GM23338 (cell line): ENCODE results near the gene CDC42BPB. TPM values are rescaled to one million over a fixed set of nuclear protein-coding genes. Genes with fewer than 3 reads are reported as not detected.

Experiments used
- ATAC-seq: fragments of 200-7000 bp; cut with Tn5 transposase; 3 replicates; pipeline ENCODE4 v1.9.1; 2020
- DNase-seq: peaks from one replicate; pipeline ENCODE4 v3.0.0-alpha.2; 2015; ENCODE audit warnings: low spot score
- H2AFZ ChIP-seq: fragments of 200-600 bp; sonication (generic); 2 replicates; pipeline ENCODE4 v1.8.0; 2016; ENCODE audit warnings: antibody characterized with exemption, mild to moderate bottlenecking, moderate library complexity
- H3F3A ChIP-seq: fragments of 200-600 bp; sonication (generic); replicated peaks from 2 replicates; pipeline ENCODE4 v1.8.0; 2017; ENCODE audit warnings: antibody characterized with exemption, mixed run types, low read depth
- H3K27ac ChIP-seq: fragments of 200-600 bp; sonication (generic); 2 replicates; pipeline ENCODE4 v1.6.1; 2016; ENCODE audit warnings: low read depth
- H3K27me3 ChIP-seq: fragments of 200-600 bp; sonication (generic); 2 replicates; pipeline ENCODE4 v1.8.0; 2016; ENCODE audit warnings: mild to moderate bottlenecking, mixed run types, moderate library complexity; ENCODE audit not compliant: insufficient read depth
- H3K36me3 ChIP-seq: fragments of 200-600 bp; sonication (generic); 2 replicates; pipeline ENCODE4 v1.8.0; 2016; ENCODE audit warnings: mild to moderate bottlenecking; ENCODE audit not compliant: insufficient read depth
- H3K4me1 ChIP-seq: fragments of 200-600 bp; sonication (generic); 2 replicates; pipeline ENCODE4 v1.8.0; 2016; ENCODE audit warnings: mild to moderate bottlenecking, moderate library complexity; ENCODE audit not compliant: insufficient read depth
- H3K4me2 ChIP-seq: fragments of 200-600 bp; sonication (generic); 2 replicates; pipeline ENCODE4 v1.7.1; 2017; ENCODE audit warnings: mixed run types
- H3K4me3 ChIP-seq: fragments of 200-600 bp; sonication (generic); 2 replicates; pipeline ENCODE4 v1.6.1; 2016; ENCODE audit warnings: mixed run types
- H3K79me2 ChIP-seq: fragments of 200-600 bp; sonication (generic); replicated peaks from 2 replicates; pipeline ENCODE4 v1.8.0; 2017; ENCODE audit warnings: mild to moderate bottlenecking; ENCODE audit not compliant: insufficient read depth
- H3K9me2 ChIP-seq: fragments of 200-600 bp; sonication (generic); 2 replicates; pipeline ENCODE4 v1.8.0; 2017; ENCODE audit not compliant: insufficient read depth
- H4K20me1 ChIP-seq: fragments of 200-600 bp; sonication (generic); replicated peaks from 2 replicates; pipeline ENCODE4 v1.8.0; 2017; ENCODE audit warnings: mild to moderate bottlenecking; ENCODE audit not compliant: insufficient read depth
- H3K27ac Mint-ChIP-seq: 2 replicates; pipeline ENCODE4 v1.8.0; 2020; ENCODE audit warnings: inconsistent platforms, mild to moderate bottlenecking, moderate library complexity, mixed read lengths
- H3K27me3 Mint-ChIP-seq: 3 replicates; pipeline ENCODE4 v1.8.0; 2022; ENCODE audit warnings: low read depth, mild to moderate bottlenecking, moderate library complexity, mixed read lengths, inconsistent platforms; ENCODE audit not compliant: insufficient read depth, poor library complexity
- H3K36me3 Mint-ChIP-seq: 3 replicates; pipeline ENCODE4 v1.8.0; 2021; ENCODE audit warnings: low read depth, mild to moderate bottlenecking, inconsistent platforms, moderate library complexity, mixed read lengths
- H3K4me1 Mint-ChIP-seq: 3 replicates; pipeline ENCODE4 v1.8.0; 2020; ENCODE audit warnings: mild to moderate bottlenecking, inconsistent platforms, mixed read lengths
- H3K4me3 Mint-ChIP-seq: 3 replicates; pipeline ENCODE4 v1.8.0; 2021; ENCODE audit warnings: moderate library complexity, mild to moderate bottlenecking, inconsistent platforms, mixed read lengths
- H3K9me3 Mint-ChIP-seq: 3 replicates; pipeline ENCODE4 v1.8.0; 2020; ENCODE audit warnings: moderate library complexity, mild to moderate bottlenecking, inconsistent platforms, mixed read lengths
- CREB1 ChIP-seq: fragments of 250-450 bp; sonication (Bioruptor Pico); IDR thresholded peaks from 2 replicates; pipeline ENCODE4 v1.5.0; 2020; ENCODE audit warnings: low read depth, mild to moderate bottlenecking, moderate library complexity
- EZH2 ChIP-seq: fragments of 200-600 bp; sonication (generic); IDR thresholded peaks from one replicate; pipeline ENCODE4 v1.8.0; 2017; ENCODE audit warnings: antibody characterized with exemption, mild to moderate bottlenecking, low read depth; ENCODE audit not compliant: unreplicated experiment
- EZH2phosphoT487 ChIP-seq: fragments of 200-600 bp; sonication (generic); IDR thresholded peaks from one replicate; pipeline ENCODE4 v1.8.1; 2018; ENCODE audit warnings: antibody characterized with exemption; ENCODE audit not compliant: unreplicated experiment
- NANOG ChIP-seq: IDR thresholded peaks from 2 replicates; pipeline ENCODE4 v1.6.1; 2016; ENCODE audit warnings: antibody characterized with exemption, borderline replicate concordance
- POLR2AphosphoS5 ChIP-seq: IDR thresholded peaks from 2 replicates; pipeline ENCODE4 v1.6.1; 2016; ENCODE audit warnings: antibody characterized with exemption, low read depth
- STAT1 ChIP-seq: IDR thresholded peaks from one replicate; pipeline ENCODE4 v1.6.1; 2016; ENCODE audit warnings: antibody characterized with exemption; ENCODE audit not compliant: unreplicated experiment
- ZNF114 ChIP-seq: fragments of 250-450 bp; sonication (Bioruptor Pico); IDR thresholded peaks from 2 replicates; pipeline ENCODE4 v1.5.0; 2020; ENCODE audit warnings: mild to moderate bottlenecking, moderate library complexity
- ZNF331 ChIP-seq: fragments of 250-450 bp; sonication (Bioruptor Pico); IDR thresholded peaks from 2 replicates; pipeline ENCODE4 v1.5.0; 2020; ENCODE audit warnings: low read depth, mild to moderate bottlenecking, moderate library complexity
- polyA plus RNA-seq: library from polyadenylated mRNA; unstranded; fragments of >200 nt; fragmentation: Nextera tagmentation; extraction: Ambion mirVana; gene quantifications from 2 replicates; pipeline ENCODE4 v1.2.1, GENCODE V29; 2016
- total RNA-seq: library from RNA; depleted of rRNA; stranded (reverse); fragments of >200 nt; shearing (Covaris generic); gene quantifications from 2 replicates; pipeline ENCODE4 v1.2.3, GENCODE V29; 2014
- TF ChIP-seq, protein P1 (sequence below): fragments of 250-450 bp; sonication (Bioruptor Pico); IDR thresholded peaks from 2 replicates; pipeline ENCODE4 v1.5.0; 2020; ENCODE audit warnings: mild to moderate bottlenecking, moderate library complexity
- TF ChIP-seq, protein P2 (sequence below): IDR thresholded peaks from 2 replicates; pipeline ENCODE4 v1.6.1; 2016; ENCODE audit warnings: antibody characterized with exemption
- TF ChIP-seq, protein P3 (sequence below): IDR thresholded peaks from one replicate; pipeline ENCODE4 v1.6.1; 2018; ENCODE audit warnings: antibody characterized with exemption; ENCODE audit not compliant: unreplicated experiment

The CDC42BPB gene
- total and polyA plus RNA-seq, 2 experiments from 2014 or later = 12.3 to 127 TPM

DNA sequence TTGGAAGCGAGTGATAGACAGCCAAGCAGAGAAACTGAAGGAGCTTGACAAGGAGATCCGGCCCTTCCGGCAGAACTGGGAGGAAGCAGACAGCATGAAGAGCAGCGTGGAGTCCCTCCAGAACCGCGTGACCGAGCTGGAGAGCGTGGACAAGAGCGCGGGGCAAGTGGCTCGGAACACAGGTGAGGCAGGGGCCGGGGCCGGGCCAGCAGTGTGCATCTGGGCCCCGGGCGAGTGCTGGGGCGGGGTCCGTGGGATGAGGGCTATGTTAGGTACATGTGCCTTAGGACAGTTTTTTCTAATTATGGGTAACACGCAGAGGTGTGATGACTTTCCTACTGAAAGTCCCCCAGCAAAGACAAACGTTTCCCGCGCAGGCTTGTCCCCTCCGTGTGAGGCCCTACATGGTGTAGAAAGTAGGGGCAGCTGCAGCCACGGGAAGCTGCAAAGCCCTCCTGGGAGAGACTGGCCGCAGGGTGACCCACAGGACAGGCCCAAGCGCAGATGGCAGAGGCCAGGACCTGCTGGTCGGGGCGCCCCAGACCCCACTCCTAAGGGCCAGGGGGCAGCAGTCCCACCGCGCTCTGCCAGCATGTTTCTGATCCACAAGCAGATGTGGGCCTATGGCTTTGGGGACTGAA, 154.0 kb downstream of the CDC42BPB start (continued):
- TF ChIP-seq, protein P1, sequence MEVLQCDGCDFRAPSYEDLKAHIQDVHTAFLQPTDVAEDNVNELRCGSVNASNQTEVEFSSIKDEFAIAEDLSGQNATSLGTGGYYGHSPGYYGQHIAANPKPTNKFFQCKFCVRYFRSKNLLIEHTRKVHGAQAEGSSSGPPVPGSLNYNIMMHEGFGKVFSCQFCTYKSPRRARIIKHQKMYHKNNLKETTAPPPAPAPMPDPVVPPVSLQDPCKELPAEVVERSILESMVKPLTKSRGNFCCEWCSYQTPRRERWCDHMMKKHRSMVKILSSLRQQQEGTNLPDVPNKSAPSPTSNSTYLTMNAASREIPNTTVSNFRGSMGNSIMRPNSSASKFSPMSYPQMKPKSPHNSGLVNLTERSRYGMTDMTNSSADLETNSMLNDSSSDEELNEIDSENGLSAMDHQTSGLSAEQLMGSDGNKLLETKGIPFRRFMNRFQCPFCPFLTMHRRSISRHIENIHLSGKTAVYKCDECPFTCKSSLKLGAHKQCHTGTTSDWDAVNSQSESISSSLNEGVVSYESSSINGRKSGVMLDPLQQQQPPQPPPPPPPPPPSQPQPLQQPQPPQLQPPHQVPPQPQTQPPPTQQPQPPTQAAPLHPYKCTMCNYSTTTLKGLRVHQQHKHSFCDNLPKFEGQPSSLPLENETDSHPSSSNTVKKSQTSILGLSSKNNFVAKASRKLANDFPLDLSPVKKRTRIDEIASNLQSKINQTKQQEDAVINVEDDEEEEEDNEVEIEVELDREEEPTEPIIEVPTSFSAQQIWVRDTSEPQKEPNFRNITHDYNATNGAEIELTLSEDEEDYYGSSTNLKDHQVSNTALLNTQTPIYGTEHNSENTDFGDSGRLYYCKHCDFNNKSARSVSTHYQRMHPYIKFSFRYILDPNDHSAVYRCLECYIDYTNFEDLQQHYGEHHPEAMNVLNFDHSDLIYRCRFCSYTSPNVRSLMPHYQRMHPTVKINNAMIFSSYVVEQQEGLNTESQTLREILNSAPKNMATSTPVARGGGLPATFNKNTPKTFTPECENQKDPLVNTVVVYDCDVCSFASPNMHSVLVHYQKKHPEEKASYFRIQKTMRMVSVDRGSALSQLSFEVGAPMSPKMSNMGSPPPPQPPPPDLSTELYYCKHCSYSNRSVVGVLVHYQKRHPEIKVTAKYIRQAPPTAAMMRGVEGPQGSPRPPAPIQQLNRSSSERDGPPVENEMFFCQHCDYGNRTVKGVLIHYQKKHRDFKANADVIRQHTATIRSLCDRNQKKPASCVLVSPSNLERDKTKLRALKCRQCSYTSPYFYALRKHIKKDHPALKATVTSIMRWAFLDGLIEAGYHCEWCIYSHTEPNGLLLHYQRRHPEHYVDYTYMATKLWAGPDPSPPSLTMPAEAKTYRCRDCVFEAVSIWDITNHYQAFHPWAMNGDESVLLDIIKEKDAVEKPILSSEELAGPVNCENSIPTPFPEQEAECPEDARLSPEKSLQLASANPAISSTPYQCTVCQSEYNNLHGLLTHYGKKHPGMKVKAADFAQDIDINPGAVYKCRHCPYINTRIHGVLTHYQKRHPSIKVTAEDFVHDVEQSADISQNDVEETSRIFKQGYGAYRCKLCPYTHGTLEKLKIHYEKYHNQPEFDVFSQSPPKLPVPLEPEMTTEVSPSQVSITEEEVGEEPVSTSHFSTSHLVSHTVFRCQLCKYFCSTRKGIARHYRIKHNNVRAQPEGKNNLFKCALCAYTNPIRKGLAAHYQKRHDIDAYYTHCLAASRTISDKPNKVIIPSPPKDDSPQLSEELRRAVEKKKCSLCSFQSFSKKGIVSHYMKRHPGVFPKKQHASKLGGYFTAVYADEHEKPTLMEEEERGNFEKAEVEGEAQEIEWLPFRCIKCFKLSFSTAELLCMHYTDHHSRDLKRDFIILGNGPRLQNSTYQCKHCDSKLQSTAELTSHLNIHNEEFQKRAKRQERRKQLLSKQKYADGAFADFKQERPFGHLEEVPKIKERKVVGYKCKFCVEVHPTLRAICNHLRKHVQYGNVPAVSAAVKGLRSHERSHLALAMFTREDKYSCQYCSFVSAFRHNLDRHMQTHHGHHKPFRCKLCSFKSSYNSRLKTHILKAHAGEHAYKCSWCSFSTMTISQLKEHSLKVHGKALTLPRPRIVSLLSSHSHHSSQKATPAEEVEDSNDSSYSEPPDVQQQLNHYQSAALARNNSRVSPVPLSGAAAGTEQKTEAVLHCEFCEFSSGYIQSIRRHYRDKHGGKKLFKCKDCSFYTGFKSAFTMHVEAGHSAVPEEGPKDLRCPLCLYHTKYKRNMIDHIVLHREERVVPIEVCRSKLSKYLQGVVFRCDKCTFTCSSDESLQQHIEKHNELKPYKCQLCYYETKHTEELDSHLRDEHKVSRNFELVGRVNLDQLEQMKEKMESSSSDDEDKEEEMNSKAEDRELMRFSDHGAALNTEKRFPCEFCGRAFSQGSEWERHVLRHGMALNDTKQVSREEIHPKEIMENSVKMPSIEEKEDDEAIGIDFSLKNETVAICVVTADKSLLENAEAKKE (CRISPR knock-in tag) = no peak
- TF ChIP-seq ZNF114 (CRISPR knock-in tag) = no peak
- TF ChIP-seq, protein P2, sequence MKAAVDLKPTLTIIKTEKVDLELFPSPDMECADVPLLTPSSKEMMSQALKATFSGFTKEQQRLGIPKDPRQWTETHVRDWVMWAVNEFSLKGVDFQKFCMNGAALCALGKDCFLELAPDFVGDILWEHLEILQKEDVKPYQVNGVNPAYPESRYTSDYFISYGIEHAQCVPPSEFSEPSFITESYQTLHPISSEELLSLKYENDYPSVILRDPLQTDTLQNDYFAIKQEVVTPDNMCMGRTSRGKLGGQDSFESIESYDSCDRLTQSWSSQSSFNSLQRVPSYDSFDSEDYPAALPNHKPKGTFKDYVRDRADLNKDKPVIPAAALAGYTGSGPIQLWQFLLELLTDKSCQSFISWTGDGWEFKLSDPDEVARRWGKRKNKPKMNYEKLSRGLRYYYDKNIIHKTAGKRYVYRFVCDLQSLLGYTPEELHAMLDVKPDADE = no peak

- H3K4me2 ChIP-seq = no peak overlapping the region
- no peak overlapping the region for H3K4me3 ChIP-seq
- H3K79me2 ChIP-seq = no peaks in the 10 kb centered on the region
- Mint-ChIP-seq H3K27me3 (peaks cover 4% of the 10 kb centered on the region), H3K4me3 (no peak overlapping the region), H3K9me3 (peaks cover 22% of the 10 kb centered on the region), H3K27ac (0 out of 2 replicates have a peak overlapping the region, but pooled peaks have one; percentile 52), H3K36me3 (peaks cover 33% of the 10 kb centered on the region), H3K4me1 (peaks cover 4% of the 10 kb centered on the region; the same call in 2 of the 3 replicates)
- ATAC-seq (no peak), DNase-seq (no peak)
- H3F3A ChIP-seq = 0 out of 2 replicates have a peak, but pooled peaks cover 4% of the 10 kb centered on the region
- H3K36me3 ChIP-seq = no peaks in the 10 kb centered on the region
- no peak overlapping the region for H2AFZ ChIP-seq
- no peaks in the 10 kb centered on the region for H3K27me3 ChIP-seq
- no peak overlapping the region for H3K27ac ChIP-seq
- H3K9me2 ChIP-seq = no peaks in the 10 kb centered on the region
- no peaks in the 10 kb centered on the region for H3K4me1 ChIP-seq
- H4K20me1 ChIP-seq = no peaks in the 10 kb centered on the region
- no peak for TF ChIP-seq EZH2
- TF ChIP-seq ZNF331 (CRISPR knock-in tag) = no peak
- no peak for TF ChIP-seq STAT1
- TF ChIP-seq CREB1 (CRISPR knock-in tag) = no peak
- TF ChIP-seq, protein P3, sequence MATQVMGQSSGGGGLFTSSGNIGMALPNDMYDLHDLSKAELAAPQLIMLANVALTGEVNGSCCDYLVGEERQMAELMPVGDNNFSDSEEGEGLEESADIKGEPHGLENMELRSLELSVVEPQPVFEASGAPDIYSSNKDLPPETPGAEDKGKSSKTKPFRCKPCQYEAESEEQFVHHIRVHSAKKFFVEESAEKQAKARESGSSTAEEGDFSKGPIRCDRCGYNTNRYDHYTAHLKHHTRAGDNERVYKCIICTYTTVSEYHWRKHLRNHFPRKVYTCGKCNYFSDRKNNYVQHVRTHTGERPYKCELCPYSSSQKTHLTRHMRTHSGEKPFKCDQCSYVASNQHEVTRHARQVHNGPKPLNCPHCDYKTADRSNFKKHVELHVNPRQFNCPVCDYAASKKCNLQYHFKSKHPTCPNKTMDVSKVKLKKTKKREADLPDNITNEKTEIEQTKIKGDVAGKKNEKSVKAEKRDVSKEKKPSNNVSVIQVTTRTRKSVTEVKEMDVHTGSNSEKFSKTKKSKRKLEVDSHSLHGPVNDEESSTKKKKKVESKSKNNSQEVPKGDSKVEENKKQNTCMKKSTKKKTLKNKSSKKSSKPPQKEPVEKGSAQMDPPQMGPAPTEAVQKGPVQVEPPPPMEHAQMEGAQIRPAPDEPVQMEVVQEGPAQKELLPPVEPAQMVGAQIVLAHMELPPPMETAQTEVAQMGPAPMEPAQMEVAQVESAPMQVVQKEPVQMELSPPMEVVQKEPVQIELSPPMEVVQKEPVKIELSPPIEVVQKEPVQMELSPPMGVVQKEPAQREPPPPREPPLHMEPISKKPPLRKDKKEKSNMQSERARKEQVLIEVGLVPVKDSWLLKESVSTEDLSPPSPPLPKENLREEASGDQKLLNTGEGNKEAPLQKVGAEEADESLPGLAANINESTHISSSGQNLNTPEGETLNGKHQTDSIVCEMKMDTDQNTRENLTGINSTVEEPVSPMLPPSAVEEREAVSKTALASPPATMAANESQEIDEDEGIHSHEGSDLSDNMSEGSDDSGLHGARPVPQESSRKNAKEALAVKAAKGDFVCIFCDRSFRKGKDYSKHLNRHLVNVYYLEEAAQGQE = no peak
- no peak for TF ChIP-seq NANOG
- no peak for TF ChIP-seq POLR2AphosphoS5
- TF ChIP-seq EZH2phosphoT487 = no peak
- TF ChIP-seq, protein P2 = no peak
Measured at GRCh38 chr14:102902523-102903247, 154.7 kb downstream of the CDC42BPB start.
